Right ventricle myocardium inferior (tissue), 1 donor: ENCODE results near the gene TPGS1. TPM values are rescaled to one million over a fixed set of nuclear protein-coding genes. Genes with fewer than 3 reads are reported as not detected.

Experiments
- ATAC-seq: fragments of 200-7000 bp; cut with Tn5 transposase; one replicate; pipeline ENCODE4 v1.9.1; 2020; ENCODE audit warnings: mild to moderate bottlenecking, moderate library complexity
- DNase-seq: peaks from one replicate; pipeline ENCODE4 v3.0.0; 2021; ENCODE audit errors: missing footprints
- intact Hi-C: fragments of 100-400 bp; cut with DNase I; formaldehyde crosslinking; loops from one replicate; pipeline ENCODE4 v1.11.0; 2022
- total RNA-seq: library from RNA; stranded (reverse); fragmentation: NEBNext Ultra II Directional; extraction: Animal tissue kit (Norgen Biotek cat#: 25700); gene quantifications from one replicate; pipeline ENCODE4 v1.2.1, GENCODE V29; 2021
- donor health status: DM: no; HTN: yes; CAD: no; lungs with severe emphysema.

TPGS1 gene
- total RNA-seq, 1 donor from 2014 or later = 10.3 TPM

DNA sequence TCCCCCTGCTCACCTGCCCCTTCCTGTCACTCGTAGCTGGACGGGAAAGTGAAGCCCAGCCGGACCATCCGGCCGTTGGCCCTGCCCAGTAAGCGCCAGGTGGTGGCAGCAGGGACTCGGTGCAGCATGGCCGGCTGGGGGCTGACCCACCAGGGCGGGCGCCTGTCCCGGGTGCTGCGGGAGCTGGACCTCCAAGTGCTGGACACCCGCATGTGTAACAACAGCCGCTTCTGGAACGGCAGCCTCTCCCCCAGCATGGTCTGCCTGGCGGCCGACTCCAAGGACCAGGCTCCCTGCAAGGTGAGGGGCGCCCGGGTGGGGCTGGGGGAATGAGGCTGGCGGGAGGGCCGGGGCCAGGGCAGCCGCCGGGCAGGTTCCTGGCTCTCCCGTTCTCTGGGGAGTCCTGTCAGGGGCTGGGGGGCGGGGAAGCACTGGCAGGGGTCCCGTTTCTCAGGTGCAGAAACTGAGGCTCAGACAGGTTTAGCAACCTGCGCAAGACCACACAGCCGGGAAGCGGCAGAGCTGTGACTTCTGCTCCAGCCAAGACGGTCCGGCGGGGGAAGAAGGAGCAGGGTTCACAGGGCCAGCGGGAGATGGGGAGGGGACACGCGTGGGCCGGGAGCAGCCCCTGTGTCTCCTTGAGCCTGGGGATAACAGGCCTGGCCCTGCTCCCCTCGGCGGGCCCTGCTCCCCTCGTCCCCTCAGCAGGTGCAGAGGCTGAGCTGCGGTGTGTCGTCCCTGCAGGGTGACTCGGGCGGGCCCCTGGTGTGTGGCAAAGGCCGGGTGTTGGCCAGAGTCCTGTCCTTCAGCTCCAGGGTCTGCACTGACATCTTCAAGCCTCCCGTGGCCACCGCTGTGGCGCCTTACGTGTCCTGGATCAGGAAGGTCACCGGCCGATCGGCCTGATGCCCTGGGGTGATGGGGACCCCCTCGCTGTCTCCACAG, 41.9 kb downstream of the TPGS1 start:
- no peak for DNase-seq
- ATAC-seq = no peak
- intact Hi-C loops = no loop called here

DNA sequence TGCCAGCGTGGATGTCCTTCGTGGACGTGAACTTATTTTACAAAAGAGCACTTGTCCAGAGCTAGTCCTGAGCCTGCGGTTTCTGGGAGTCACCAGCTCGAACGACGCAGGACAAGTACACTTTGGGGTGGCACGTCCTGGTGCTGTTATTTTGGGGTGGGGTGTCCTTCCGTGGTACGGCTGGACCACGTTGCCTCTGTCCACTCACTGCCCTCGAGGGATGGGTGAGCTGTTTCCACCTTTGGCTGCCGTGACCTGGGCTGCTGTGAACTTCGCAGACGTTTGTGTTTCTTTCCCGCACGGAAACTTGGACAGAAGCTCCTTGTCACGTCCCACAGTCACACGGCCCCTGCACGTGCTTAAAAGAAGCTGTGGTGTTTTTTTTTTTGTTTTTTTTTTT, 47.5 kb downstream of the TPGS1 start:
- ATAC-seq (no peak), DNase-seq (no peak)
- intact Hi-C loops = loop anchor here (10.0 kb wide), 1 partner anchor 180 kb away; no protein-coding TSS in a partner anchor

DNA sequence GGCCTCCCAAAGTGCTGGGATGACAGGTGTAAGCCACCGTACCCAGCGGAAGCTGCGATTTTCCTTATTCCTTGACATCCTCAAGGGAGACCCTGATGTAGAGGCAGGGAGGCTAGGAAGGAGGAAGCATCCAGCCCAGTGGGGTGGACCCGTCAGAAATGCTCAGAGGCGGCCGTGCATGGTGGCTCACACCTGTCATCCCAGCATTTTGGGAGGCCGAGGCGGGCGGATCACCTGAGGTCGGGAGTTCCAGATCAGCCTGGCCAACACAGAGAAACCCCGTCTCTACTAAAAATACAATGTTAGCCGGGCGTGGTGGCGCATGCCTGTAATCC, 48.1 kb downstream of the TPGS1 start:
- ATAC-seq (no peak), DNase-seq (no peak)
- intact Hi-C loops = loop anchor here (10.0 kb wide), 1 partner anchor 179 kb away; no protein-coding TSS in a partner anchor

DNA sequence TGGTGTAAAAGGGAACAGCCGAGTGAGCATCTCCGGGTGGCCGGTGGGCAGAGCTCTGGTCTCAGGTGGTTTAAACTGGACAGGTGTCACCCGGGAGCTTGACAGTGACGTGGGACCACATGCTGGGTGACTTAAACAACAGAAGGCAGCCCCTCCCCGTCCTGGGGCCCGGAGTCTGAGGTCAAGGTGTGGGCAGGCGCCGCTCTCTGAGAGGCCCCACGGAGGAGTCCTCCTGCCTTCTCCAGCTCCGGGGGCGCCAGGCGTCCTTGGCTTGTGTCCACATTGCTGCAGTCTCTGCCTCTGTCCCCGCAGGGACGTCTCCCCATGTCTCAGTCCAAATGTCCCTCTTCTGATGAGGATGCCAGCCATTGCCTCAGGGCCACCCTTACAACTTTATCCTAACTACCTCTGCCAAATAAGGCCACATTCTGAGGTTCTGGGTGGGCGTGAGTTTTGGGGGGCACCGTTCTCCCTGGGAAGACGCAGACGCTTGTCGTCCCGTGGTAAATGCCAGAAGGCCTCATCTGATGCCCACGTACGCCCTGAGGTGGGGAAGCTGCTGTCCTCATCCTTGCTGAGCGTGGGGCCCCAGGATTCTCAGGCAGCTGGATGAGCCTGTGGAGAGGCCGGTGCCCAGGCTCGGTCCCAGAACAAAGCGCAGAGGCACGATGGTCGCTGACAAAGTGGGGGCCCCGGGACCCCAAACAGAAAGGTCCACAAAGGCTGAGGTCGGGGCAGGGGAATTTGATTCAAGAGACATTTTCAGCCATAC, 49.5 kb downstream of the TPGS1 start:
- intact Hi-C loops = loop anchor here (10.0 kb wide), 1 partner anchor 178 kb away; no protein-coding TSS in a partner anchor
- peak; percentile 73 for DNase-seq

DNA sequence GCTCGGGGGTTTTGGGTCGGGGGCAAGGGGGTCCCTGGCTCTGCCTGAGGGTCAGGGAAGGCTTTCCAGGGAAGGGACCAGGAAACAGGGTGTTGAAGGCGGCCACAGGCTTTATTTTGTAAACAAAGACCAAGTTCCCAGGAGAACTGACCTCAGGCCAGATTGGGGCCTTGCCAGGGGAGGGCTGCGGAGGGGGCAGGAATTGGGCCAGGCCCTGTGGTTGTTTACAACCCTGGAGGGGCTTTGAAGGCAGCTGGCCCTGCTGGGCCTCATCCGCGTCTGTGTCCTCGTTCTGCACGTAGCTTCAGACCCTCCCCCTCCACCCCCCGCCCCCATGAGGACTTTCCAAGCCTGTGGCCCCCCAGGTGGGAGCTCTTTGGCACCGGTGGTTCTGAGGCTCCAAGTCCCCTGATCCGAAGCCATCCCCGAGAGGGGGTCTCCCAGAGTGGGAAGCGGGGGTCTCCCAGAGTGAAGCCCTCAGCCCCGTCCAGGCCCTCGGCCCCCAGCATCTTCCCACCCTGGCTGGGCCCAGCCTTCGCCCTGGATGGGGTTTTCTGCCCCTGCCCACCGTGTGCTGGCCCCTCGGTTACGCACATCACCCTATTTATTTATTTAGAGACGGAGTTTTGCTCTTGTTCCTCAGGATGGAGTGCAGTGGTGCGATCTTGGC, 51.6 kb downstream of the TPGS1 start:
- DNase-seq (peak; percentile 62), ATAC-seq (peak; percentile 50)
- intact Hi-C loops = loop anchor here (10.0 kb wide), 1 partner anchor 176 kb away; no protein-coding TSS in a partner anchor

More for the DNA sequence above, 49.5 kb downstream of the TPGS1 start:
- ATAC-seq = no peak

DNA sequence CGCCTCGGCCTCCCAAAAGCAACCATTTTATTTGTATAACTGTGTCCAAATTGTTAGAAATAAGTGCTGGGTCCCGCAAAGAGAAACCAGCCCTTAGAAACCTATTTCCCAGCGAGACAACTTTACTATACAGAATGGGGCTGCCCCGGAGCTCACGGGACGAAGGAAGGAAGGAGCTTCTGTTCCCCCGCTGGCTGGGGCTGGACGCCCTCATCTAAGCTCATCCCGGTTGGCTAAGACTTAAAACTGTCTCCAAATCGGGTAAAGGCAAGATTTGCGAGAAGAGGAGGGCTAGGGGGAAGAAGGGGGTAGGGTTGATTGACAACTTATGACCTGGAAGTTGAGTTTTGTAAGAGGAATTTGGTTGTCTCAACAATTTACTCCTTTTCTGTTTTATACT, 52.8 kb downstream of the TPGS1 start:
- intact Hi-C loops = no loop called here
- DNase-seq (no peak), ATAC-seq (no peak)

DNA sequence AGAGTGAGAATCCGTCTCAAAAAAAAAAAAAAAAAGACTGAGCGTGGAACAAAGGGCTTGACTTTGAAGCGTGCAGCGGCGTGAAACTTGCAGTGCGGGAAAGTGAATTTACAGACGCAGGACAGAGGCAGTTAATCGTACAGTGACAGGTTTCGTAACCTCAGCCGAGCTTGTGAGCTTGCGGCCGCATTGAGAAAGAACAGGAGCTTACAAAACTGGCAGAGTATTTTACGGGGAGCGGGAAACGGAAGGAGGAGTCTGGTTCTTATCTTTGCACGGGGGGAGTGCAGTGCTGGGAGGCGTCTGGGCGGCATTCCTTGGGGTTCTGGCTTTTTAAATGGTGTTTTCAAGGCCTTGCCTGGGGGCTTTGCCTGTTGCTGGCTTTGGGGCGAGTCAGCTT, 59.1 kb downstream of the TPGS1 start:
- DNase-seq (peak; percentile 73), ATAC-seq (peak; percentile 66)
- intact Hi-C loops = no loop called here

DNA sequence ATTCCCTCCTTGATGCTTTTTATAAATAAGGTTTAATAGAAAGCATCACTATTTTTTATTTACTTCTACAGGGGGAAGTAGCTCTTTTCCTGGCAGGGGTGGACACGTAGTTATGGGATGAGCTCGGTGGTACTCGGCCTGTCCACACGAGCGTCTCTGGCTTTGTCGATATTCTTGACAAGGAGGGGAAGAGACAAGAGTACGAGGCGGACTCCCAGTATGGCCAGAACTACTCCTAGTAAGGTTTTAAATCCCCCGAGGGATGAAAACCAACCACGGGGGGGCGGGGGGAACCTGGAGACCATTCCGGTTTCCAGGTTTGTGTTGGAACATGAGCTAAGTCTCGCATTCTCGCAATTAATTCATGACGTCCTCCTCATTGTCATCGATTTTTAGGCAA, 59.5 kb downstream of the TPGS1 start:
- DNase-seq = no peak
- intact Hi-C loops = no loop called here
- ATAC-seq = no peak

DNA sequence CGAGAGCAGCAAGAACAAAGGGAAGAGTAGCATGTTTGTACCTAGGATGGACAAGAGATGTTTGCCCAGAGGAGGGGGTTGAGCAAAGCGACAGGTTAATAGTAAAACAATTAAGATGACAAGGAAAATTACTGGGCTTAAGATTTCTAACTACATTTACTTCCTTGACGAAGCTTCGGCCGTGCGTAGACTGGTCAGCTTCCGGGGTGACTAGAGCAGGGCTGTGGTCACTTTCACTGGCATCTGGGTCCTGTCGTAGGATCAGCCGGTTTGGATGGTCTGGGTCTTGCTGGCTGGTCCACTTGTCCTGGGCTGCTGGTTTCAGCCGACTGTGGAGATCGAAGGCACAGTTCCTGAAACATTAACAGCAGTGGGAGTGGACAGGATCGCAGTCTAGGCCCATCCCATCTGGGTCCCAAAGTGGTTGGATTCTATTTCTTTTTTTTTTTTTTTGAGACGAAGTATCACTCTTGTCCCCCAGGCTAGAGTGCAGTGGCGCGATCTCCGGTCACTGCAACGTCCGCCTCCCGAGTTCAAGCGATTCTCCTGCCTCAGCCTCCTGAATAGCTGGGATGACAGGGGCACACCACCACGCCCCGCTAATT, 60.1 kb downstream of the TPGS1 start:
- DNase-seq (peak; percentile 68), ATAC-seq (no peak)
- intact Hi-C loops = no loop called here

Other genes starting within 250 kb of the TPGS1 start
- 0.76 TPM for gene PLPP2, start 216.1 kb upstream of the TPGS1 start, total RNA-seq
- gene MIER2, start 162.7 kb upstream of the TPGS1 start, total RNA-seq = 16.3 TPM
- 1.0 TPM for gene C2CD4C, start 98.3 kb upstream of the TPGS1 start, total RNA-seq
- 10.7 TPM for gene SHC2, start 46.5 kb upstream of the TPGS1 start, total RNA-seq
- gene MADCAM1, start 11.0 kb upstream of the TPGS1 start, total RNA-seq = 0.19 TPM
- 109 TPM for gene CDC34, start 24.3 kb downstream of the TPGS1 start, total RNA-seq
- gene GZMM, start 36.6 kb downstream of the TPGS1 start, total RNA-seq = not detected
- 1,651 TPM for gene BSG, start 65.1 kb downstream of the TPGS1 start, total RNA-seq
- gene HCN2, start 82.4 kb downstream of the TPGS1 start, total RNA-seq = 4.5 TPM
- 51.2 TPM for gene POLRMT, start 126.0 kb downstream of the TPGS1 start, total RNA-seq
- gene FGF22, start 132.4 kb downstream of the TPGS1 start, total RNA-seq = not detected
- 19.7 TPM for gene RNF126, start 155.7 kb downstream of the TPGS1 start, total RNA-seq
- gene FSTL3, start 168.9 kb downstream of the TPGS1 start, total RNA-seq = 37.1 TPM
- gene PRSS57, start 188.0 kb downstream of the TPGS1 start, total RNA-seq = not detected
- gene PALM, start 201.4 kb downstream of the TPGS1 start, total RNA-seq = 34.0 TPM
- not detected for gene MISP, start 243.6 kb downstream of the TPGS1 start, total RNA-seq